GM12878 (cell line): ENCODE measurements around the gene LRRC74B. TPM values are rescaled to one million over a fixed set of nuclear protein-coding genes. Genes with fewer than 3 reads are reported as not detected.

Source experiments
- ATAC-seq: fragments of 200-7000 bp; cut with Tn5 transposase; 3 replicates; pipeline ENCODE4 v1.9.1; 2020; ENCODE audit warnings: mild to moderate bottlenecking, moderate library complexity
- BruUV-seq: library from RNA; stranded (reverse); fragments of 400-500 nt; replicated peaks from 2 replicates; lab custom pipeline; 2021; lab: Mats Ljungman, UMichigan
- CTCF ChIA-PET: fragments of 300-600 bp; sonication (Branson Sonifier 250); formaldehyde crosslinking; extraction: SDS; loops from one replicate; lab custom pipeline; 2021; ENCODE audit warnings: inconsistent platforms; lab: Yijun Ruan, JAX
- POLR2A ChIA-PET: fragments of 350-600 bp; formaldehyde crosslinking; extraction: SDS; loops from one replicate; lab custom pipeline; 2021; ENCODE audit warnings: inconsistent platforms; lab: Charles Lee
- RAD21 ChIA-PET: fragments of 300-600 bp; sonication (Branson Sonifier 250); formaldehyde crosslinking; loops from one replicate; lab custom pipeline; 2023; ENCODE audit warnings: antibody characterized with exemption; ENCODE audit not compliant: unreplicated experiment; lab: Charles Lee
- SMC1A ChIA-PET: fragments of 300-600 bp; sonication (Branson Sonifier 250); formaldehyde crosslinking; loops from one replicate; lab custom pipeline; 2023; ENCODE audit not compliant: unreplicated experiment, uncharacterized antibody; lab: Charles Lee
- DNase-seq: peaks from one replicate; pipeline ENCODE4 v3.0.0-alpha.2; 2011; ENCODE audit warnings: low read depth, low spot score
- FAIRE-seq: peaks from 3 replicates; lab custom pipeline; 2011; peaks lifted over from hg19 to GRCh38; lab: Jason Lieb, UNC
- H2AFZ ChIP-seq: 2 replicates; pipeline ENCODE4 v1.6.0; 2011; ENCODE audit warnings: low read depth, low read length, control low read depth; ENCODE audit not compliant: control insufficient read depth
- H3K27ac ChIP-seq: 2 replicates; pipeline ENCODE4 v1.5.1; 2011; ENCODE audit warnings: control low read depth; ENCODE audit not compliant: control insufficient read depth, insufficient read depth
- H3K27me3 ChIP-seq, 2 experiments: replicated peaks in 1 of 2; 2 replicates each; pipeline versions ENCODE4 v1.6.0 to v1.6.1; 2011; ENCODE audit warnings: low read length in 1 of 2; ENCODE audit not compliant: control insufficient read depth in 2 of 2, insufficient read depth in 2 of 2
- H3K36me3 ChIP-seq, 2 experiments: 2 replicates each; pipeline ENCODE4 v1.5.1; 2011; ENCODE audit warnings: low read length in 1 of 2; ENCODE audit not compliant: control insufficient read depth in 2 of 2, insufficient read depth in 2 of 2
- H3K4me1 ChIP-seq: 2 replicates; pipeline ENCODE4 v1.6.1; 2011; ENCODE audit warnings: mild to moderate bottlenecking, low read length, moderate library complexity, mixed read lengths; ENCODE audit not compliant: control insufficient read depth, insufficient read depth
- H3K4me2 ChIP-seq: 2 replicates; pipeline ENCODE4 v1.6.0; 2011; ENCODE audit warnings: control low read depth; ENCODE audit not compliant: control insufficient read depth, insufficient read depth
- H3K4me3 ChIP-seq: fragments of 200-600 bp; sonication (generic); 2 replicates; pipeline ENCODE4 v1.5.1; 2016
- H3K79me2 ChIP-seq: 2 replicates; pipeline ENCODE4 v1.6.0; 2011; ENCODE audit warnings: low read length; ENCODE audit not compliant: control insufficient read depth, insufficient read depth
- H3K9ac ChIP-seq: 2 replicates; pipeline ENCODE4 v1.8.0; 2011; ENCODE audit warnings: low read length, control low read depth, mixed read lengths; ENCODE audit not compliant: control insufficient read depth, insufficient read depth
- H3K9me3 ChIP-seq: replicated peaks from 3 replicates; pipeline ENCODE4 v1.5.1; 2011; ENCODE audit warnings: mild to moderate bottlenecking, low read length; ENCODE audit not compliant: control insufficient read depth, insufficient read depth
- H4K20me1 ChIP-seq: 2 replicates; pipeline ENCODE4 v1.6.0; 2011; ENCODE audit not compliant: control insufficient read depth, insufficient read depth
- BACH1 ChIP-seq: fragments of 450-650 bp; IDR thresholded peaks from 2 replicates; pipeline ENCODE4 v1.6.1; 2017; ENCODE audit warnings: mild to moderate bottlenecking, borderline replicate concordance
- FOS ChIP-seq: IDR thresholded peaks from 3 replicates; pipeline ENCODE4 v1.6.1; 2011; ENCODE audit warnings: borderline replicate concordance; ENCODE audit not compliant: insufficient read length; ENCODE audit errors: extremely low read depth
- POLR2AphosphoS2 ChIP-seq: IDR thresholded peaks from 2 replicates; pipeline ENCODE4 v1.6.1; 2011; ENCODE audit warnings: low read depth, mild to moderate bottlenecking, low read length, improper control_type of control experiment, moderate library complexity
- ZBTB4 ChIP-seq: fragments of 450-650 bp; formaldehyde crosslinking; IDR thresholded peaks from 2 replicates; pipeline ENCODE4 v1.4.0; 2022; ENCODE audit warnings: mild to moderate bottlenecking, moderate library complexity
- ZNF217 ChIP-seq: fragments of 450-650 bp; IDR thresholded peaks from 2 replicates; pipeline ENCODE4 v1.6.1; 2017; ENCODE audit warnings: antibody characterized with exemption, mild to moderate bottlenecking
- WGBS: methylation state at CpG from one replicate; pipeline ENCODE4 v1.1.6; 2016; ENCODE audit warnings: low lambda C conversion rate; ENCODE audit not compliant: insufficient replicate concordance, insufficient coverage; ENCODE audit errors: missing lambda C conversion rate; 5-methylcytosine and 5-hydroxymethylcytosine counted together
- in situ Hi-C: fragments of 300-500 bp; cut with MboI; formaldehyde crosslinking; loops from 9 replicates; pipeline ENCODE4 v1.14.3; 2018; ENCODE audit warnings: mixed read lengths
- intact Hi-C: fragments of 100-400 bp; cut with micrococcal nuclease; formaldehyde crosslinking; loops from one replicate; pipeline ENCODE4 v1.14.2; 2022; ENCODE audit not compliant: unreplicated experiment
- microRNA counts: library from miRNA; unstranded; fragments of <30 nt; microRNA quantifications from one replicate; lab custom pipeline; 2016
- microRNA-seq: library from miRNA; unstranded; fragments of <30 nt; microRNA quantifications from one replicate; pipeline ENCODE4, GENCODE V29; 2018
- polyA plus RNA-seq, 11 experiments: library from polyadenylated mRNA; depleted of rRNA in 4 of 11; unstranded in 6 of 11; stranded (reverse) in 5 of 11; fragments of >200 nt; fragmentation: Nextera tagmentation in 4 of 11; fragmentation: Illumina TruSeq in 1 of 11; extraction: Ambion mirVana in 4 of 11; extraction: Trizol in 1 of 11; gene quantifications; 1 replicate in 1 of 11; 2 replicates in 10 of 11; pipeline versions ENCODE4 v1.2.1 to v1.2.3, GENCODE V29; 2011 to 2016; ENCODE audit warnings: inconsistent platforms in 2 of 11, missing spikeins in 2 of 11, low read depth in 1 of 11
- small RNA-seq: library from RNA; depleted of rRNA; stranded (forward); fragments of <200 nt; gene quantifications from one replicate; pipeline ENCODE3, GENCODE V24; 2014
- total RNA-seq, 4 experiments: library from RNA; depleted of rRNA in 3 of 4; stranded (reverse); fragments of >200 nt in 3 of 4; fragmentation: Illumina TruSeq in 1 of 4; extraction: Trizol in 1 of 4; gene quantifications; 2 replicates each; pipeline versions ENCODE4 v1.2.1 to v1.2.3, GENCODE V29; 2013 to 2021

LRRC74B gene
- total and polyA plus RNA-seq, 10 of the 15 experiments (the other 5 are each of a cell fraction or from before 2014, with no cell fraction given), result not detected

GRCh38 chr22:21108379-21109115 is 62.8 kb downstream of the LRRC74B start:
- Histone ChIP-seq H3K4me3 (no peak overlapping the region), H2AFZ (no peak overlapping the region), H4K20me1 (no peaks in the 10 kb centered on the region), H3K9ac (no peak overlapping the region), H3K4me1 (no peaks in the 10 kb centered on the region), H3K4me2 (no peak overlapping the region), H3K9me3 (no peaks in the 10 kb centered on the region), H3K27ac (no peak overlapping the region), H3K27me3 (no peaks in the 10 kb centered on the region), H3K79me2 (no peaks in the 10 kb centered on the region), H3K36me3 (no peaks in the 10 kb centered on the region)
- intact Hi-C loops (no loop called here), in situ Hi-C loops (no loop called here)
- ChIA-PET CTCF (no interaction called here), POLR2A (no interaction called here), SMC1A (no interaction called here), RAD21 (no interaction called here)
- TF ChIP-seq BACH1 (0 out of 2 replicates have a peak, but pooled peaks have one; percentile 25), POLR2AphosphoS2 (no peak), ZNF217 (no peak), ZBTB4 (no peak), FOS (no peak)
- no TSS peak for BruUV-seq
- no peak for DNase-seq
- FAIRE-seq, result no peak
- no peak for ATAC-seq
- WGBS, result 50% methylated on average over 4 of the region's 4 CpGs

MicroRNA genes within 50 kb of the gene (microRNA counts, 767-probe panel; counts per million panel counts)
- 55.3 counts per million for microRNA hsa-miR-649 (lab: Ali Mortazavi, UCI)

Small RNA genes lying within 50 kb of the gene (microRNA-seq; reads per million reads assigned to microRNA genes)
- not detected for gene MIR649

Small RNA genes lying within 50 kb of the gene (small RNA-seq; reads per million reads assigned to genes)
- gene MIR649, result not detected

Other genes with a start within 250 kb of the LRRC74B start
Only the 7 nearest of the 8 such genes appear.
- gene SNAP29, start 186.9 kb upstream of the LRRC74B start, total RNA-seq (2014; rRNA removed), result 12.3 and 14.6 TPM in 2 replicates
- gene SNAP29, start 186.9 kb upstream of the LRRC74B start, total RNA-seq (2014; rRNA removed; fragmentation: Illumina TruSeq; extraction: Trizol), result 13.8 and 14.6 TPM in 2 replicates
- gene SNAP29, start 186.9 kb upstream of the LRRC74B start, total RNA-seq (2021), result 23.2 and 23.6 TPM in 2 replicates
- 32.2 and 36.9 TPM in 2 replicates for gene SNAP29, start 186.9 kb upstream of the LRRC74B start, polyA plus RNA-seq (2011; rRNA removed)
- 45.7 and 75.2 TPM in 2 replicates for gene SNAP29, start 186.9 kb upstream of the LRRC74B start, polyA plus RNA-seq (2014; fragmentation: Illumina TruSeq; extraction: Trizol)
- 1 to 10 TPM; 4.7 to 8.2 TPM for gene SNAP29, start 186.9 kb upstream of the LRRC74B start, polyA plus RNA-seq (2014; fragmentation: Nextera tagmentation; extraction: Ambion mirVana)
- 32.7 and 33.6 TPM in 2 replicates for gene SNAP29, start 186.9 kb upstream of the LRRC74B start, polyA plus RNA-seq (2014; rRNA removed)
- gene SNAP29, start 186.9 kb upstream of the LRRC74B start, polyA plus RNA-seq (2016; fragmentation: Nextera tagmentation; extraction: Ambion mirVana), result 10 to 100 TPM; 38.0 to 42.0 TPM
- gene CRKL, start 128.5 kb upstream of the LRRC74B start, total RNA-seq (2014; rRNA removed), result 30.8 and 36.6 TPM in 2 replicates
- 25.8 and 25.9 TPM in 2 replicates for gene CRKL, start 128.5 kb upstream of the LRRC74B start, total RNA-seq (2014; rRNA removed; fragmentation: Illumina TruSeq; extraction: Trizol)
- gene CRKL, start 128.5 kb upstream of the LRRC74B start, total RNA-seq (2021), result 57.8 and 61.2 TPM in 2 replicates
- gene CRKL, start 128.5 kb upstream of the LRRC74B start, polyA plus RNA-seq (2011; rRNA removed), result 32.4 and 39.3 TPM in 2 replicates
- gene CRKL, start 128.5 kb upstream of the LRRC74B start, polyA plus RNA-seq (2014; fragmentation: Illumina TruSeq; extraction: Trizol), result 36.7 and 37.5 TPM in 2 replicates
- 10 to 100 TPM; 12.6 to 17.1 TPM for gene CRKL, start 128.5 kb upstream of the LRRC74B start, polyA plus RNA-seq (2014; fragmentation: Nextera tagmentation; extraction: Ambion mirVana)
- 29.9 and 33.4 TPM in 2 replicates for gene CRKL, start 128.5 kb upstream of the LRRC74B start, polyA plus RNA-seq (2014; rRNA removed)
- 10 to 100 TPM; 32.4 to 33.0 TPM for gene CRKL, start 128.5 kb upstream of the LRRC74B start, polyA plus RNA-seq (2016; fragmentation: Nextera tagmentation; extraction: Ambion mirVana)
- gene AIFM3, start 78.7 kb upstream of the LRRC74B start, total RNA-seq (2014; rRNA removed), result 0.11 and 0.34 TPM in 2 replicates
- not detected in 2 replicates for gene AIFM3, start 78.7 kb upstream of the LRRC74B start, total RNA-seq (2014; rRNA removed; fragmentation: Illumina TruSeq; extraction: Trizol)
- gene AIFM3, start 78.7 kb upstream of the LRRC74B start, total RNA-seq (2021), result 0.26 and 0.40 TPM in 2 replicates
- not detected in 2 replicates for gene AIFM3, start 78.7 kb upstream of the LRRC74B start, polyA plus RNA-seq (2011; rRNA removed)
- not detected in 2 replicates for gene AIFM3, start 78.7 kb upstream of the LRRC74B start, polyA plus RNA-seq (2014; fragmentation: Illumina TruSeq; extraction: Trizol)
- gene AIFM3, start 78.7 kb upstream of the LRRC74B start, polyA plus RNA-seq (2014; fragmentation: Nextera tagmentation; extraction: Ambion mirVana), result not detected
- gene AIFM3, start 78.7 kb upstream of the LRRC74B start, polyA plus RNA-seq (2014; rRNA removed), result 0.04 and 0.15 TPM in 2 replicates
- gene AIFM3, start 78.7 kb upstream of the LRRC74B start, polyA plus RNA-seq (2016; fragmentation: Nextera tagmentation; extraction: Ambion mirVana), result under 1 TPM in 1 of 2 experiments, not detected in 1; 0.06 TPM
- gene LZTR1, start 63.6 kb upstream of the LRRC74B start, total RNA-seq (2014; rRNA removed), result 31.8 and 35.2 TPM in 2 replicates
- 13.9 and 14.5 TPM in 2 replicates for gene LZTR1, start 63.6 kb upstream of the LRRC74B start, total RNA-seq (2014; rRNA removed; fragmentation: Illumina TruSeq; extraction: Trizol)
- gene LZTR1, start 63.6 kb upstream of the LRRC74B start, total RNA-seq (2021), result 42.8 and 50.3 TPM in 2 replicates
- 8.7 and 17.5 TPM in 2 replicates for gene LZTR1, start 63.6 kb upstream of the LRRC74B start, polyA plus RNA-seq (2011; rRNA removed)
- gene LZTR1, start 63.6 kb upstream of the LRRC74B start, polyA plus RNA-seq (2014; fragmentation: Illumina TruSeq; extraction: Trizol), result 16.6 and 25.1 TPM in 2 replicates
- gene LZTR1, start 63.6 kb upstream of the LRRC74B start, polyA plus RNA-seq (2014; fragmentation: Nextera tagmentation; extraction: Ambion mirVana), result 1 to 10 TPM in 1 of 2 experiments, under 1 TPM in 1; 0.82 to 1.1 TPM
- 44.0 and 50.1 TPM in 2 replicates for gene LZTR1, start 63.6 kb upstream of the LRRC74B start, polyA plus RNA-seq (2014; rRNA removed)
- gene LZTR1, start 63.6 kb upstream of the LRRC74B start, polyA plus RNA-seq (2016; fragmentation: Nextera tagmentation; extraction: Ambion mirVana), result 10 to 100 TPM; 15.0 to 21.2 TPM
- gene THAP7, start 43.8 kb upstream of the LRRC74B start, total RNA-seq (2014; rRNA removed), result 52.2 and 52.9 TPM in 2 replicates
- gene THAP7, start 43.8 kb upstream of the LRRC74B start, total RNA-seq (2014; rRNA removed; fragmentation: Illumina TruSeq; extraction: Trizol), result 10.5 and 13.6 TPM in 2 replicates
- 30.5 and 35.7 TPM in 2 replicates for gene THAP7, start 43.8 kb upstream of the LRRC74B start, total RNA-seq (2021)
- gene THAP7, start 43.8 kb upstream of the LRRC74B start, polyA plus RNA-seq (2011; rRNA removed), result 8.3 and 16.9 TPM in 2 replicates
- gene THAP7, start 43.8 kb upstream of the LRRC74B start, polyA plus RNA-seq (2014; fragmentation: Illumina TruSeq; extraction: Trizol), result 3.5 and 10.5 TPM in 2 replicates
- 1 to 10 TPM in 1 of 2 experiments, under 1 TPM in 1; 0.66 to 6.9 TPM for gene THAP7, start 43.8 kb upstream of the LRRC74B start, polyA plus RNA-seq (2014; fragmentation: Nextera tagmentation; extraction: Ambion mirVana)
- 52.8 and 53.4 TPM in 2 replicates for gene THAP7, start 43.8 kb upstream of the LRRC74B start, polyA plus RNA-seq (2014; rRNA removed)
- 10 to 100 TPM; 54.4 to 58.3 TPM for gene THAP7, start 43.8 kb upstream of the LRRC74B start, polyA plus RNA-seq (2016; fragmentation: Nextera tagmentation; extraction: Ambion mirVana)
- 0.11 TPM in 1 of 2 replicates, not detected in the other for gene P2RX6, start 30.8 kb upstream of the LRRC74B start, total RNA-seq (2014; rRNA removed)
- gene P2RX6, start 30.8 kb upstream of the LRRC74B start, total RNA-seq (2014; rRNA removed; fragmentation: Illumina TruSeq; extraction: Trizol), result not detected in 2 replicates
- 0.13 TPM in 1 of 2 replicates, not detected in the other for gene P2RX6, start 30.8 kb upstream of the LRRC74B start, total RNA-seq (2021)
- gene P2RX6, start 30.8 kb upstream of the LRRC74B start, polyA plus RNA-seq (2011; rRNA removed), result 0.06 and 0.07 TPM in 2 replicates
- 0.03 TPM in 1 of 2 replicates, not detected in the other for gene P2RX6, start 30.8 kb upstream of the LRRC74B start, polyA plus RNA-seq (2014; fragmentation: Illumina TruSeq; extraction: Trizol)
- not detected for gene P2RX6, start 30.8 kb upstream of the LRRC74B start, polyA plus RNA-seq (2014; fragmentation: Nextera tagmentation; extraction: Ambion mirVana)
- gene P2RX6, start 30.8 kb upstream of the LRRC74B start, polyA plus RNA-seq (2014; rRNA removed), result not detected in 2 replicates
- gene P2RX6, start 30.8 kb upstream of the LRRC74B start, polyA plus RNA-seq (2016; fragmentation: Nextera tagmentation; extraction: Ambion mirVana), result under 1 TPM; 0.06 to 0.21 TPM
- 0.06 and 0.27 TPM in 2 replicates for gene SLC7A4, start 13.4 kb upstream of the LRRC74B start, total RNA-seq (2014; rRNA removed)
- not detected in 2 replicates for gene SLC7A4, start 13.4 kb upstream of the LRRC74B start, total RNA-seq (2014; rRNA removed; fragmentation: Illumina TruSeq; extraction: Trizol)
- 0.11 and 0.21 TPM in 2 replicates for gene SLC7A4, start 13.4 kb upstream of the LRRC74B start, total RNA-seq (2021)
- gene SLC7A4, start 13.4 kb upstream of the LRRC74B start, polyA plus RNA-seq (2011; rRNA removed), result not detected in 2 replicates
- gene SLC7A4, start 13.4 kb upstream of the LRRC74B start, polyA plus RNA-seq (2014; fragmentation: Illumina TruSeq; extraction: Trizol), result 0.07 TPM in 1 of 2 replicates, not detected in the other
- not detected for gene SLC7A4, start 13.4 kb upstream of the LRRC74B start, polyA plus RNA-seq (2014; fragmentation: Nextera tagmentation; extraction: Ambion mirVana)
- gene SLC7A4, start 13.4 kb upstream of the LRRC74B start, polyA plus RNA-seq (2014; rRNA removed), result 0.11 TPM in 1 of 2 replicates, not detected in the other
- under 1 TPM in 1 of 2 experiments, not detected in 1; 0.25 TPM for gene SLC7A4, start 13.4 kb upstream of the LRRC74B start, polyA plus RNA-seq (2016; fragmentation: Nextera tagmentation; extraction: Ambion mirVana)